ENCODE results near the gene ARF6. TPM values are rescaled to one million over a fixed set of nuclear protein-coding genes. Genes with fewer than 3 reads are reported as not detected.

ARF6 gene
- total and polyA plus RNA-seq, 10 of the 15 experiments (the other 5 are each of a cell fraction or from before 2014, with no cell fraction given): 46.8 to 128 (median 71.9) TPM

- no peaks in the 10 kb centered on the region for H3K36me3 ChIP-seq (ENCODE audit: control insufficient read depth in 2 of 2, insufficient read depth in 2 of 2, low read length in 1 of 2)
- H3K4me2 ChIP-seq (ENCODE audit: control insufficient read depth, insufficient read depth): no peak overlapping the region
- 0% methylated on average over 1 of the region's 1 CpG for WGBS (ENCODE audit: insufficient coverage, insufficient replicate concordance, low lambda C conversion rate, missing lambda C conversion rate)
- RAD21 ChIA-PET (ENCODE audit: unreplicated experiment): interaction anchor here (0.8 to 1.2 kb wide), 2 partner anchors 43 to 58 kb away, joined by 3 read pairs; no protein-coding TSS in a partner anchor
- no peaks in the 10 kb centered on the region for H4K20me1 ChIP-seq (ENCODE audit: control insufficient read depth, insufficient read depth)
- SMC1A ChIA-PET (ENCODE audit: uncharacterized antibody, unreplicated experiment): interaction anchor here (0.6 to 1.5 kb wide), 3 partner anchors 9 to 41 kb away, joined by 3 to 7 read pairs (median 5); no protein-coding TSS in a partner anchor
- no peak for DNase-seq (ENCODE audit: low read depth, low spot score)
- no peaks in the 10 kb centered on the region for H3K27me3 ChIP-seq (replicated peaks in 1 of 2; ENCODE audit: control insufficient read depth in 2 of 2, insufficient read depth in 2 of 2, low read length in 1 of 2)
- CTCF ChIA-PET: interaction anchor here (1.1 to 3.6 kb wide), 2 partner anchors 10 to 11 kb away, joined by 5 to 9 read pairs; no protein-coding TSS in a partner anchor
- no peaks in the 10 kb centered on the region for H3K4me1 ChIP-seq (ENCODE audit: control insufficient read depth, insufficient read depth, low read length)
- H3K4me3 ChIP-seq: no peak overlapping the region
- H3K79me2 ChIP-seq (ENCODE audit: control insufficient read depth, insufficient read depth, low read length): no peaks in the 10 kb centered on the region
- POLR2A ChIA-PET: interaction anchor here (0.5 to 1.4 kb wide), 3 partner anchors 20 to 172 kb away, joined by 3 read pairs; no protein-coding TSS in a partner anchor
- no peak overlapping the region for H2AFZ ChIP-seq (ENCODE audit: control insufficient read depth, low read depth, low read length)
- intact Hi-C loops (cut with micrococcal nuclease; ENCODE audit: unreplicated experiment): no loop called here
- BruUV-seq (replicated peaks): no TSS peak
- no peaks in the 10 kb centered on the region for H3K9me3 ChIP-seq (replicated peaks; ENCODE audit: control insufficient read depth, insufficient read depth, low read length)
- no peak overlapping the region for H3K9ac ChIP-seq (ENCODE audit: control insufficient read depth, insufficient read depth, low read length)
- TF ChIP-seq SREBF2 (IDR thresholded peaks at IDR 0.05; ENCODE audit: low read length) (no peak), BCL11A (IDR thresholded peaks at IDR 0.05; ENCODE audit: low read depth, low read length) (no peak), SREBF1 (IDR thresholded peaks at IDR 0.05; ENCODE audit: low read length) (no peak), PKNOX1 (IDR thresholded peaks at IDR 0.05) (no peak), STAT3 (IDR thresholded peaks at IDR 0.05; ENCODE audit: low read depth, low read length) (no peak), ZNF622 (IDR thresholded peaks at IDR 0.05) (no peak), GABPA (IDR thresholded peaks at IDR 0.05; ENCODE audit: low read depth) (no peak), EZH2 (IDR thresholded peaks at IDR 0.05; ENCODE audit: borderline replicate concordance, control insufficient read depth, low read depth, low read length) (no peak), FOXK2 (IDR thresholded peaks at IDR 0.05) (no peak), ZNF384 (IDR thresholded peaks at IDR 0.05; ENCODE audit: borderline replicate concordance, low read depth, low read length) (no peak)
- in situ Hi-C loops (cut with MboI): no loop called here
- H3K27ac ChIP-seq (ENCODE audit: control insufficient read depth, insufficient read depth): no peak overlapping the region
- no peak for ATAC-seq
- FAIRE-seq: no peak
Observed at GRCh38 chr14:49908433-49908782, 15.5 kb downstream of the ARF6 start.
